H1 (cell line): ENCODE results near the gene ATP2A3. TPM values are rescaled to one million over a fixed set of nuclear protein-coding genes. Genes with fewer than 3 reads are reported as not detected.

Experiments
- BRCA1 ChIP-seq: IDR thresholded peaks from 2 replicates; pipeline ENCODE4 v1.6.1; 2012; ENCODE audit warnings: low read depth, low read length, improper control_type of control experiment
- TAF1 ChIP-seq: IDR thresholded peaks from 2 replicates; pipeline ENCODE4 v1.6.1; 2011; ENCODE audit warnings: mild to moderate bottlenecking, low read depth, low read length
- polyA plus RNA-seq, 7 experiments: library from polyadenylated mRNA; depleted of rRNA in 3 of 7; stranded (reverse) in 5 of 7; unstranded in 2 of 7; fragments of >200 nt in 5 of 7; fragments of 200-250 nt in 2 of 7; gene quantifications; 1 replicate in 5 of 7; 2 replicates in 1 of 7; 4 replicates in 1 of 7; pipeline versions ENCODE4 v1.2.1 to v1.2.3, GENCODE V29; 2011 to 2013; ENCODE audit warnings: missing spikeins in 2 of 7, mixed read lengths in 2 of 7
- total RNA-seq: library from RNA; stranded (reverse); fragmentation: NEBNext Ultra II Directional; extraction: Animal tissue kit (Norgen Biotek cat#: 25700); gene quantifications from 2 replicates; pipeline ENCODE4 v1.2.1, GENCODE V29; 2021
- TF ChIP-seq, protein P1 (sequence below), 3 experiments: IDR thresholded peaks; 1 replicate in 2 of 3; 2 replicates in 1 of 3; pipeline versions ENCODE4 v1.5.1 to v1.6.1; 2011; ENCODE audit warnings: low read length in 3 of 3, mild to moderate bottlenecking in 3 of 3, inconsistent platforms in 2 of 3, low read depth in 1 of 3, moderate library complexity in 1 of 3; ENCODE audit not compliant: insufficient read depth in 1 of 3; ENCODE audit errors: control extremely low read depth in 1 of 3

The ATP2A3 gene
- total and polyA plus RNA-seq, 2 of the 8 experiments (the other 6 are each of a cell fraction or from before 2014, with no cell fraction given): 18.4 to 32.5 TPM

- TF ChIP-seq, protein P1, sequence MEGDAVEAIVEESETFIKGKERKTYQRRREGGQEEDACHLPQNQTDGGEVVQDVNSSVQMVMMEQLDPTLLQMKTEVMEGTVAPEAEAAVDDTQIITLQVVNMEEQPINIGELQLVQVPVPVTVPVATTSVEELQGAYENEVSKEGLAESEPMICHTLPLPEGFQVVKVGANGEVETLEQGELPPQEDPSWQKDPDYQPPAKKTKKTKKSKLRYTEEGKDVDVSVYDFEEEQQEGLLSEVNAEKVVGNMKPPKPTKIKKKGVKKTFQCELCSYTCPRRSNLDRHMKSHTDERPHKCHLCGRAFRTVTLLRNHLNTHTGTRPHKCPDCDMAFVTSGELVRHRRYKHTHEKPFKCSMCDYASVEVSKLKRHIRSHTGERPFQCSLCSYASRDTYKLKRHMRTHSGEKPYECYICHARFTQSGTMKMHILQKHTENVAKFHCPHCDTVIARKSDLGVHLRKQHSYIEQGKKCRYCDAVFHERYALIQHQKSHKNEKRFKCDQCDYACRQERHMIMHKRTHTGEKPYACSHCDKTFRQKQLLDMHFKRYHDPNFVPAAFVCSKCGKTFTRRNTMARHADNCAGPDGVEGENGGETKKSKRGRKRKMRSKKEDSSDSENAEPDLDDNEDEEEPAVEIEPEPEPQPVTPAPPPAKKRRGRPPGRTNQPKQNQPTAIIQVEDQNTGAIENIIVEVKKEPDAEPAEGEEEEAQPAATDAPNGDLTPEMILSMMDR (IDR thresholded peaks at IDR 0.05; ENCODE audit: control extremely low read depth in 1 of 3, insufficient read depth in 1 of 3, low read depth in 1 of 3, low read length in 3 of 3): no peak
- TF ChIP-seq TAF1 (no peak), BRCA1 (no peak)
- TF ChIP-seq, all 59 proteins: peak for 0
These were observed 79.0 kb downstream of the ATP2A3 start (continued) for GRCh38 chr17:3885271-3885670.
